Epidermal melanocyte (primary cell): ENCODE measurements around the gene AKR1B1.

ENCODE experiments used
- DNase-seq: peaks from one replicate; pipeline ENCODE4 v3.0.0; 2011; ENCODE audit warnings: low spot score; ENCODE audit not compliant: insufficient read length

AKR1B1 gene

DNA sequence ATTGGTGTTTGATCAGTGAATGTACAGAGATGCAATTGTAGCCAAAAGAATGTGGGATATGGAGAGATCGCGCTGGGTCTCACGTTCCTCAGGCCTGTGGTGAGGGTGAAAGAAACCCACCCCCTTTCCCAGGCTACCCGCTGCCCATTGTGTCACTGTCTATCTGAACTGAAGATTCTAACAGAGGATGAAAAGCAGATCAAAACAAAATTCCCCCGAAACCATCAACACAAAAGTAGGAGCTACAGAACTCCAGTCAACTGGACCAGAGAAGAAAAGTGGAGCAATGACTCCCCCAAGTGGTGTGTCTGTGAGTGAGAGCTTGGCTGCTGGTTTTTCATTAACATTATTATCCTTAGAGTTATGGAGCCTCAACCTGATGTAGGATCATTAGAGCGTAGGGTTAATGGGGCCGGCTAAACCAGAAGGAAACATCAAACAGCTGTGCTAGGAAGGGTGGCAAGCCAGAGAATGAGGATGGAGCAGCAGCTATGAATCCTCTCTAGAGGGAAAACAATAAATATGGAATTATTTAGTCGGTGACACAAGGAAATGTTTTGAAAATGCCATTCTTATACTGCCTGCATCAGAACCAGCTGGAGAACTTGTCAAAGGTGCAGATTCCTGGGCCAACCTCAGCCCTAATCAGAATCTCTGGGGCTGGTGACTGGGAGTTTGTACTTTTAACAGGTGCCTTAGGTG, 38.3 kb downstream of the AKR1B1 start:
- DNase-seq = peak; percentile 85

DNA sequence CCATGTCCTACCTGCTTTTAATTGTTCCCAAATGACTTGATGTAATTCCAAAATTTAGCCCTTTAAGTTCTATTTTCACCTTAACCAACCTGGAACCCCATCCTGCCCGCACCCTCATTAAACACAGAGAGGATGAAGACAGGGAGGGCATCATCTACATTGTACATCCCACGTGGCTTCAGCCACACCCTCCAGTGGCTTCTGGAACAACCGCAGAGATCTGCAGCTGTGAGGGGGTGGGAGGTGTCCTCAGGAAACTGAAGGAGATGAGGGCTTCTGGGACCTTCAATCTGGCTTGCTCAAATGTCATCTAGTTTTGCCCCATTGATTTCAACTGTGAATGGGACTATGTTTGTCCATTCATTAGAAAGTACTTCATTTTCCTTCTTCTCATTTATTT, 39.0 kb downstream of the AKR1B1 start:
- no peak for DNase-seq

DNA sequence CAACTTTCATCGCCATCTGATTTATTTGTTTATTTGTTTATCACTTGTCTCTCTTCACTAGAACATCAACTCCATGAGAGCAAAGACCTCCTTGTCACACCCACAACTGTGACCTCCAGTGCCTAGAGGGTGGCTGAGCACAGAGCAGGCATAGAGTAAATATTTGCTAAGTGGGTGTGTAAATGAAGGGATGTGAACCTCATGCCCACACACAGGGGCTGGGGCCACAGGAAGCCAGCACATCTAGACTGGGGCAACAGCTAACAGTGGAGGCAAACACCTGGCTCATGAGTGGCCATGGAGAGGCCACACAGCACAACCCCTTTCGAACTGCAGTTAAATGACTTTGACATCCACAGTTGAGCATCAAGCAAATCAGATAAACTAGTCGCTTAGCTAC, 39.8 kb downstream of the AKR1B1 start:
- DNase-seq = no peak

DNA sequence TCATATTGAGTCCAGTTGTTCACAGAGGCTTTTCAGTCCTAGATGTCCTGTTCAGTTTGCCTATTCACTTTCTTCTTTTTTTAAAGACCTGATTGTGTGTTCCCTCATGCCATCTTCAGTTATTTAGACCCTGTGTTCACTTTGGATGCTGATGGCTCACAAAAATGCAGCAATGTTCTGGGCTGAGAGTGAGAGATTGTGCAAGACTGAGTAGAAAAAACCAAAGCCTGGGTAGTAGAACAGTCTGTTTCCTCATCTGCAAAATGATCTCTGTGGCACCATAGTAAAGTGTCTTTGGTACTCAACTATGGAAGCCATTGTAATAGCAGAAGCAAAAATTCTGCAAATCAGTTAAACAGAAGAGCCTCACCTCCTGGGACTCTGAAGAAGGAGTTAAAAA, 43.2 kb downstream of the AKR1B1 start:
- no peak for DNase-seq

DNA sequence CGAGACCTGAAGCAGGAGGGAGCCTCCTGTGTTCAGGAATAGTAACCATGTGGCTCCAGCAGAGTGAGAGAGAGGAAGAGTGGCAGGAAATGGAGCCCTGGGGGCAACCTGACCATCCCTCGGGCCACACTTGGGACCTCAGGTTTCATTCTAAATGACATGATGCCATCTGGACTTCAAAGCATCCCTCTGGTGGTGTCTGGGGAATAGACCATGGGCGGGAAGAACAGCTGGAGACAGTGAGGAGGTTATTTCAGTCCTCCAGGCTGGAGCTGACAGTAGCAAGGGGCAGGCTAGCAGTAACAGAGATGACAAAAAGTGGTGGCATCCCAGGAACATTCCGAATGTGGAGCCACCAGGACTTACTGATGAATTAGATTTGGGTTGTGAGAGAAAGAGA, 44.8 kb downstream of the AKR1B1 start:
- DNase-seq = no peak

DNA sequence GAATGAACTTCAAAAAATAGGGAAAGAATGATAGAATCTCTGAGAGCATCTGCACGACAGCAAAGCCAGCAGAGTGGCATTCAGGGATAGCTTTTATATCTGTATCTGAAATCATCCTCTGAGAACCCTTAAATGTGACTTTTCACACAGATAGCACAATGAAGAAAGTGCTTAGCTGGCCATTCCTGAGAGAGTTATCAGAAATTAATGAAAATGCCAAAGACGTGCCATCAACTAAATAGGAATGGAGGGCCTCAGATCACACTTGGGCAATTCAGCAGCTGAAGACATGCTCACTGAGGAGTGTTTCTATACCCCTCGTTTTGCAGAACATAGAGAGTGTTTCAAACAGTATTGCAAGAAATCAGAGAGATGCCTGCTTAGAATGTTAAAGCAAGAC, 51.6 kb downstream of the AKR1B1 start:
- no peak for DNase-seq

DNA sequence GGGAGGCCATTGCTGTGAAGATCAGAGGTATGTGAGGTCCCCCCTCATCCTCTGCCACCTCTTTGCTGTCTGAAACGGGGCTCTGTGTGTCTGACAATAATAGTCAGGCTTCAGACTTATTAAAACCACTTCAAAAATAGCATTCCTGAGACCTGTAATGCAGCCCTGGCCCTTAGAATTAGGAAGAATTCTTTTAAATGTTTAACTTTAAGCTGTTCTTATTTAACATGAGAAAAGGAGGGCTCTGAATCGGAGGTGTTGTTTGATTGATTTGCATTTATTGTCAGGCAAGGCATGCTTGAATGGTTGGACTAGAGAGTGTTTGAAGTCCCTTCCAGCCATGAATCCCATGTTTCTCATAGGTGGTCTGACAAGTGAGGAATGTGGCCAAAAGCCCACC, 52.5 kb downstream of the AKR1B1 start:
- DNase-seq = no peak

DNA sequence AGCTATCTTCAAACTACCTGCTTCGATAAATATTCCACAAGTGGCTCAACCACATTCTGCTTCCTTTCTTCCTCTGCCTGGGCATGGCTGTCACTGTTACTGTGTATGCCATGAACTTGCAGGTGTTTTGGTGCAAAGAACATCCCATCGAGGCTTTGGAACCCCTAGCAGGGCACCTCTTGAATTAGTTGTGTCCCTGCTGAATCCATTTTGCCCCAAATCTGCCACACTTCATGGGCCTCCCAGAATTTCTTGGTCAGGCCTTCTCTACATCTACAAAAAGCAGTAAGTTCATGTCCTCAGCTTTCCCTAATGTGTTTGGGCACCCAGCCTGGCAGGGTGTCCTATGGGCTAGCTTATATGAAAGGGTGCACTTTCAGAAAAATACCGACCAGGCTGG, 53.6 kb downstream of the AKR1B1 start:
- DNase-seq = no peak

DNA sequence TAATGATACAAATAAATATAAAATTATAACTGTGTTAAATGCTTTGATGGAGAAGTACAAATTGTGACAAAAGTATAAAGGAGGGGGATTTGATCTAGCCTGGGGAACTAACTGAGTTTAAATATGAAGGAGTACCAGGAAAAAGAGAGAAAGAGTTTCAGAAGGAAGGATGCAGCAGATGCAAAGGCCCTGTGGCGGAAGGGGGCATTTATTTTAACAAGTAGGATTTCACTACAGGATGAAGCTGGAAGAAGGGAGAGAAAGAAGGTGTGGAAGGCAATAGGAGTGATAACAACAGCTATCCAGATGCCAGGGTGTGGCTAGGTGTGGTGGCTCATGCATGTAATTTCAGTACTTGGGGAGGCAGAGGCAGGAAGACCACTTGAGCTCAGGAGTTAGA, 55.8 kb downstream of the AKR1B1 start:
- no peak for DNase-seq

DNA sequence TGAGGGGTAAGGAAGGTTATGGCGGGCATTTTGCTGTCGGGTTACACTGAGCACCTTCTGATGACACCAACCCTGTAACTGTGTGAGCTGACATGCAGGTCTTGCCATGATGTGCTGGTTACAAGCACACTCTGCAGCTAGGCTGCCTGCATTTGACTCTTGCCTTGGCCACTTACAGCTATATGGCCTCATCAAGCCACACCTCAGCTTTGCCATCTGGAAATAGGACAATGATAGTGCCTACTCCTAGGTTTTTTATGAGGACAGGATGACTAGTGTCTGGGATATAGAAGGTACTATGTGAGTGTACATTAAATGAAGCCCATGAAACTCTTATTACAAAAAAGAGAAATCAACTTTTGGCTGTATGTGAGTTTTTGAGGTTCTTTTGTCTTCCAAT, 58.0 kb downstream of the AKR1B1 start:
- DNase-seq = no peak

DNA sequence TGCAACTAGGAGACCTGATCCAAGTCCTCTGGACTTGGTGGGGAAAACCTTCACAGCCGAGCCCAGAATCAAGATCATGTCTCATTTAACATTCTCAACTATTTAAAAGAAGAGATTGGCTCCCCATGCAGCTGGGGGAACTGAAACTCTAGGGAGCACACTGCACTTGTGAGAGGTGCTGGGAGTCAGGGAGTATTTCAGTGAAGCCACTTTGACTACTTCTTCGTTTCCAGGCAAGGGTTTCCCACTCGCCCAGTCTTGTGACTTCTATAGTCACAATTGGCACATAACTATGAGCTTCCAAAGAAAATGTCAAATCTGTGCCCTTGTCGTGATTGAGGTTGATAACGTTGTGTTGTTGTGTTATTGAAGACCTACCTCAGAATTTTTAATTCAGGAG, 62.9 kb downstream of the AKR1B1 start:
- DNase-seq = no peak

DNA sequence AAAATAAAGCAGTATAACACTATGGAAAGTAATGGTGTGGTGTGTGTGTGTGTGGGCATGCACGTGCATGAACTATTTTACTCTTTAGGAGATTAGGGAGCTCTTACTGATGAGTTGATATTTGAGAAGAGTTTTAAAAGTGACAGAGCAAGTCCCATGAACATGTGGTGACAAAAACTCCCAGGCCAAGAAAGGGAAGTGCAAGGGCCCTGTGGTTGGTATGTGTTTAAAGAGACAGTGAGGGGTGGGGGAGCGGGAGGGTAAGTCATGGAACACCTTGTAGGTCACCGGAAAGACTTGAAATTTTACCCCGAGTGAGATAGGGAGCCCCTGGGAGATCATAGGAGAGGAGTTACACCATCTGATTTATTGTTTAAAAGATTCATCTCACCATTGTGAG, 63.3 kb downstream of the AKR1B1 start:
- DNase-seq = no peak

DNA sequence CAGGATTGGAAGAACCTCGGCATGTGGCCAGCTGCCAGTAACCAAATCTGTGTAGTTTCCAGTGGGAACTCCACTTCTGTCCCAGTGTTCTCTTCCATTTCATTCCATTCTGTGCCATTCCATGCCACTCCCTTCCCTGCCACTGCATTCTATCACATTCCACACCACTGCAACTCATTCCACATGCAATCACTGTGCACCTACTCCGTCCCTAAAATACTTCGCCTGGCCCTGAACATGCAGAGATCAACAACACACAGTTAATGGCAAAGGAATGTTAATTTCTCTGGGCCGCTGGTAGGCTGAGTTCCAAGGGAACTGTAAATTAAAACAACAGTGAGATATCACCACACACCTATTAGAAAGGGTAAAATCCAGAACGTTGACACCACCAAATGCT, 64.8 kb downstream of the AKR1B1 start:
- DNase-seq = no peak
